GM19397 (cell line): ENCODE data around the gene GAS2.

Source experiments
- ATAC-seq: cut with Tn5 transposase; IDR thresholded peaks from one replicate; pipeline ENCODE4 v1.9.1; 2021; ENCODE audit warnings: mild to moderate bottlenecking, moderate library complexity; ENCODE audit not compliant: unreplicated experiment

Gene GAS2

DNA sequence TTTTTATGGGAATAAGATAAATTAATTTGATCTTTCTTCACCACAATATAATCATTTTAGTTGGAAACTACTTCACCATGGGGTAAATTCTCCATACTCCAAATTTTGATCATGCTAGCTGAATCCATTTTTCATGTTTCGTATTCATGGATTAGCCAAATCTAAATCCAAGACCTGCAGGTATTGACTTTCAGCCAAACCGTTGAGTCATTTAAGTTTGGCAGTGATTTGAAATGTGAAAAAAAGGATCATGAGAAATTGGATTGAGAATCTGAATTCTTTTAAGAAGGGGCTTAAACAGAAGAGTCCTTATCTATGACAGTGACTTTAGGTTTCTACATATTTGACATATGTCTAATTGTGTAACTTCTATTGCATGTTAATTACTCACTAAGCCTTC is 5.3 kb downstream of the GAS2 start:
- no peak for ATAC-seq

DNA sequence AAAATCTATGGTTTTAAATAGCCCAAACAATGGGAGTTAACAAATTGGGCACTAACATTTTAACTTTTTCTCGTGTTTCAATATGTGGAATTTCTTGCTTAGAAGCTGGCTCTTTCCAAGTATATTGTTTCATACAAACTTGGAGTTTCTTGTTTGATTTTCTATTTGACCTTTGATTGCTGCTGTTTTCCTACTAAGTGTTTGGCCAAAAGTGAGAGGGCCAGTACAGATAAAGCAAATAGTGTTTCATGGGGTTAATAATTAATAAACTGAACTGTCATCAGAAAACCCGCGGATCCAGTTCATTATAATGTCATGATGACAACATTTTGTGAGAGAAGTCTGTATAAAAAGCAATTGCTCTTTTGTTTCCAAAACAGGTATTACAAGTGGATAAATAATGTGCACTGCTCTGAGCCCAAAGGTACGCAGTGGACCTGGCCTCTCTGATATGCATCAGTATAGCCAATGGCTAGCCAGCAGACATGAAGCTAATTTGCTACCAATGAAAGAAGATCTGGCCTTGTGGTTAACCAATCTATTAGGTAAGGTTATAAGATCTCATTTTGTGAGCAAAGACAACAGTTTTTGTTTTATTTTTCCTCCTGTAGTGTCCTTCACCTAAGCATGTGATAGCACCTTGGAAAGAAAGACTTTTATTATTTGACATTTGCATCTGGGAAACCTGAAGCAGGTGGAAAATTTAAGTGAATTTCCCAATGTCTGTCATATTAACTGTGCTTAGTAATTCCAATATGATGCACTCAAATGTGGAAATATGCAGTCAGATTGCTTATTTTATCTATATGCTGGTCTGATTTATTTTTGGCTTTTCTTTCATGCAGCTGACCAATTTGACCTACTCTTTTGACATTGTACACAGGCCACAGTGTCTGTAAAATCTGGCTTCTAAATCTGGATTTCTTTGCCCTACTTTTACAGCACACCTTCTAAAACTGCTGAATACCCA is 8.3 kb downstream of the GAS2 start:
- no peak for ATAC-seq

DNA sequence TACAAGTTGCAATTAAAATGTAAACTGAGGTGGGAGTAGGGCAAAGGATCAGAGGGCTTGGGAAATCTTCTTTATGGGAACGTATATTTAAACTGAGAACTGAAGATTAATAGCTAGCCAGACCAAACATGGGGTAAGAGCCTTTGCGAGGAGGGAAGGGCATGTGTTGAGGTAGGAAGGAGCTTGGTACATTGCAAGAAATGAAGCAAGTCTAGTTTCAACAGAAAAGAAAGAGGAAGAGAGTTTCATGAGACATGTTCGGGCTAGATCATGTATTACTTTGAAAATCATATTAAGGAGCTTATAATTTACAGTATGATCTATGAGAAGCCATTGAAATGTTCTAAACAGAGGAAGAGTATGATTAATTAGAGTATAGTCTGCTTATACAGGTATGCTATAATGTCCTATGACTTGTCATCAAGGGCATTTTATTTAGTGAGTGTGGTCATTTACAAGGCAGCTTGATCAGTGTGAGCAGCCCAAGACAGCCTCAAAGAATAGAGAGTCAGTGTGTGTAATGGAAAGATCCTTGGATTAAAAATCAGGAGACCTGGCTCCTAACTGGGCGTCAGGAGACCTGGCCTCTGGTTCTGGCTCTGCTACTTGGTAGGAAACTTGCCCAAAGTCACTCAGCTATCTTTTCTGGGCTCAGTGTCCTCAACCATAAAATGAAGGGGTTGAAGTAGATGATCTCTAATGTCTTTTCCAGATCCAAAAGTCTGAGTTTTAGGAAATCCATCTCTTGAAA is 10.9 kb downstream of the GAS2 start:
- peak; percentile 39 for ATAC-seq

DNA sequence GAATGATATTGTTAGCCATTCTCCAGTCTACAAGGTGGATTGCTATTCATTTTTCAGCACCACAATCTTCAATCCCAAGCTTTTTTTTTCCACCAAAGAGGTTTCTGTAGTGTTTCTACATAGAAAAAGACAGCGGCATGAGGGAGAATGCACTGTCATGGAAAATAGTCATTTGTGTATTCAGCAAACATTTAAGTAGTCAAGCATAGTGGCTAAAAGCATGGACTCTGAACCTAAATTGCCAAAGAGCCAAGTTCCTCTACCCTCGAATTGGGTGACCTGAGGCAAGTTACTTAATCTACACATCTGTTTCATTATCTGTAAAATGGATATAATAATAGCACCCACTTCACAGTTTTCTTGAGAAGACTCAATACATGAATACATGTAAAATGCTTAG is 14.2 kb downstream of the GAS2 start:
- no peak for ATAC-seq

DNA sequence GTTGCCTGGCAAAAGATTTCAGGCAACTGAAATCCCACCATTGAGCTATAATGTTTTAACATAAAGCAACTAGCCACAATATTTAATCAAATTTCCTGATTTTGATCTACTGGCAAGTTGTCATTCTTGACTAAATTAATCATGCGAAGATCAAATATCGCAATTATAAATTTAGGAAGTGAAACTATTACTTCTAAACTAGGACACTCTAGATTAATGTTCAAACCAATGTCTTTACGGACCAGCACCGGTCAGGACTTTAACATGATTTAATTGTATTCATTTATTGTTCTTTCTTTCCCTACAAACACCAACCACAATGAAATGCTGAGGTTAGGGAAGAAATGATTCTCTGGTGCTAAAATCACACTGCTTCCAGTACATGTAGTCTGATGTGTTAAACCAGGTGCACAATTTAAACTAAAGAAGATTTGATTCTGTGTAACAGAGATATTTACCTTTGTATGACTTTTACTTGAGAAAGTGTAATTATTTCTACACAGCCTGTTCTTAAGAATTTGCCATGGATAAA is 14.9 kb downstream of the GAS2 start:
- ATAC-seq = no peak

DNA sequence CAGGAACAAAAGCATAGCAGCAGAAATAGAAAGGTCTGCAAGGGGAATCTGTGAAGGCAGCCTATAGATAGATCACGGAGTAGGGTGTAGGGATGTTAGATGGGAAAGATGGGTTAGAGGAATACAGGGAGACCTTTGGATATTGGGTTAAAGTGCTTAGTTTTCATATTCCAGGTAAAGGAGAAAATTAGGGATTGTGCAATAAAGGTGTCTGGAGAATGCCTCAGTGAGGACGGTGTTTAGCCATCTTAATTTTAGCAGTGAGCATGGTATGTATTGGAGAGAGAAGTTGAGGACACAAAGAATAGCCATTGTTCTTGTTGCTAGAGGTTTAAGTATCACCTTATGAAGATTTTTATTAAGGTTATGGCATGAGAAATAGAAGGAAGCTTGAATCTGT is 17.7 kb downstream of the GAS2 start:
- ATAC-seq = no peak

DNA sequence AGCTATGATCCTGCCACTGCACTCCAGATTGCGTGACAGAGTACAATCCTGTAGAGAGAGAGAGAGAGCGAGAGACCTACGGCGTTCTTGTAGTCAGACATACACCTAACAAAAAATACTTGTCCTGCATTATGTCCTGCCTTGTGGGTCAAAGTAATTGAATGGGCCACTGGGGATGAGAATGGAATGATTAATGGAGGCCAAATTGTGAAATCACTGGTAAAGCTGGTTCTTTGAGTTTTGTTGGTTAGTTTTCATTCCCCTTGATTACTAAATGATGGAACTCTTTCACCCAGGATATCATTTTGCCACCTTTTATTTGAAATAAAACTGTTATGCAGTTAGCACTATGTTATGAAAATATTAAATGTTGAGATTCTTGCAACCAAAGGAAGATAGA is 18.7 kb downstream of the GAS2 start:
- no peak for ATAC-seq

DNA sequence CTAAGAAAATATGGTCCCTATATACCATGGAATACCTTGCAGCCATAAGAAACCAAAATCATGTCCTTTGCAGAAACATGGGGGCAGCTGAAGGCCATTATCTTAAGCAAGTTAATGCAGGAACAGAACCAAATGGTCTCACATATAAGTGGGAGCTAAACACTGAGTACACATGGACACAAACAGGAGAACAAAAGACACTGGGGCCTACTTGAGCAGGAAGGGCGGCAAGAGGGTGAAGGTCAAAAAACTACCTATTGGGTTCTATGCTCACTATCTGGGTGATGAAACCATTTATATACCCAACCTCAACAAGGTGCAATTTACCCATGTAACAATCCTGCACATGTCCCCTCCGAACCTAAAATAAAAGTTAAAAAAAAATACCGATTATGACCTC is 22.5 kb downstream of the GAS2 start:
- ATAC-seq = no peak

DNA sequence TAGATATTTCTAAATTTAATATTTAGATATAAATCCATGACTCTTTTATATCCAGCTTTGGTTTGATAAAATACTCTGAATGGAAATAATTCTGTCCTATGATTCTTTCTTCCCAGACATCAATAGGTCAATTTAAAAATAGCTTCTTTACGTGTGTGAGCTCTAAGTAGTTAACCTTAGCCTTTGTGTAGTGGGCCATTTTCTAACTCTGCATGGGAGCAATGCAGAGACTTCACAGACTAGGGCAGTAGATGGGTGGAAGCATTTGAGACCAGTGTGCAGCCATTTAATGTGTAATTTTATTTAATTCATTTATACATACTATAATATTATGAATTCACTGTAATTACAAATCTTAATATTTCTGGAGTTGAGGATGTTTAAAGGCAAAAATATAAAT is 23.8 kb downstream of the GAS2 start:
- ATAC-seq = no peak

DNA sequence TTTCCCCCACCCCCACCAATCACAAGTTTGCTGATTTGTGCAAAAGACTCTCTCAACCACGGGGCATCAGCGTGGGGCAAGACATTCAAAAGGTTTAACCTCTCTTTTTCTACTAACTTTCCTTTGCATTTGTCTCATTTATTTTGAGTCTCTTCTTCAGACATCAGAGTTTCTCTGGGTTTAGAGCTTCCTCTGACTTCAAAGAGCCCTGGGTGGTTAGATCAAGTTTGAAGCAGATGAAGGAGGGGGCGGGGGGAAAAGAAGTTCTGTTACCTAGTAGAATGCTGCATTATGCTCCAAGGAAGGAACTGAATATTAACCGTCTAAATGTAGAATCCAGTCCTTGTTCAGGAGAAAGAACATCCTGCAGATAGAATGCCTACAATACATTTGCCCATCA is 24.5 kb downstream of the GAS2 start:
- ATAC-seq = no peak

DNA sequence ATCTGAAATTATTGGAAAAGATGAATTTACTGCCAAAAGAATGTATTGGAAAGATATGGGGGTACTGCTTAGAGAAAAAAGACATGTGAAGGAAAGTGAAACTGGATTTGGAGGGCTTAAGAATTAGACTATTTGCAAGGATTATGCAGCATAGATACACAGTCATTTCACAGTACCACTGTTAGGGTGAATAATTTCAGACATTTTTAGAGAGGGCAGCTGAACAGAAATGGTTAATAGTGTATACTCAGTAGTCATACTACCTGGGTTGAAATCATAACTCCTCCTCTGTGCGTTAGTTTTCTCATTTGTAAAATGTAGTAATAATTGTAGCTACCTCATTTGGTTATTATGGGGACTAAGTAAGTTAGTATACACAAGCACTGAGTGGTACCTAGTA is 33.0 kb downstream of the GAS2 start:
- ATAC-seq = no peak

DNA sequence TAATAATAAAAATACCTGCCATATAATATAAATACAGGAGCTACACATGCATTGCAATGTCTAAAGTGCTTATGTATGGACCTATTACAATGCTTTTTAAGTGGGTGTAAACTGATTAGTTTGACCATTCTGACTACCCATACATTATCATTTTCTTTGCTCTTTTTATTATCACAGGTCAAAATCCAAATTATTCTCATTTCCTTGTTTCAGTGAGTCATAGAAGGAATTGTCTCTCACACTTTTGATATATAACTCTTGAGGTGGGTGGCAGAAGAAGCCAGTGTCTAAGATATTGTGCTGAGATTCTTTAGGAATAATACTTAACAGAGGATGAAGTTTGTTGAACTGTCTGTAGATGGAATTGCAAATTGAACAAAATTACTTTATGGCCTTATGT is 35.6 kb downstream of the GAS2 start:
- no peak for ATAC-seq

DNA sequence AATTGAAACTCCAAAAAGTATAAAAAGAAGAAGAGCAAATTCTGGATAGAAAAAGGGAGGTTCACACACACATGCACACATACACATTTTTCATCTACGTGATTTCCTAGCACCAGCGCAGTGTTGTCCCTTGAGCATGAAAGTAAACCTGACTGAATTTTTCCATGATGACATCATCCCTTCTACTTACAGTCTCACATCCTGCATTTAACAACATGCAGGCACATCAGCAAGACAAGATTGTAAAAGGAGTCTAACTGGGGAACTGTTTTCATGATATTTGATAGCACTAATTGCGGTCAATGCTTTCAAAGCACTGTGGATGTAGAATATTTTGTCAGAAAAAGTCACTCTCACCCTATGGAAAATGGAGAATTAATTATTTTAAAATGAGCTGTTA is 36.6 kb downstream of the GAS2 start:
- ATAC-seq = no peak

DNA sequence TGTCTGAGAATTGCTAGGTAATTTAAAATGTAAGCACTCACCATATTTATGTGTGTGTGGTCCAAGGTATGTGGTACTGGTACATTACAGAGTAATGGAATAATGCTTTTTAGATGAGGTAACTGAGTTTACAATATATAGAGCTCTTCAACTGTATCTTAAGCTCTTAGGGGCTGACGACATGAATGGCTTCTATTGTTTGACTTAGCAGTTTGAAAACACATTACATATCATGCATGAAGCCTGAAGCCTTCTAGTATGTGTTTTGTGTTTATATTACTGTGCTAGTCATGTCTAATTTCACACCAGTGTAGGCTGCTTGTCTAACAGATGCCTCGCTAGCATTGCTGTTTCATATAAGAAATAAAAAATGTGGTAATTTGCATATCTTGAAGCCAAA is 37.2 kb downstream of the GAS2 start:
- ATAC-seq = no peak

DNA sequence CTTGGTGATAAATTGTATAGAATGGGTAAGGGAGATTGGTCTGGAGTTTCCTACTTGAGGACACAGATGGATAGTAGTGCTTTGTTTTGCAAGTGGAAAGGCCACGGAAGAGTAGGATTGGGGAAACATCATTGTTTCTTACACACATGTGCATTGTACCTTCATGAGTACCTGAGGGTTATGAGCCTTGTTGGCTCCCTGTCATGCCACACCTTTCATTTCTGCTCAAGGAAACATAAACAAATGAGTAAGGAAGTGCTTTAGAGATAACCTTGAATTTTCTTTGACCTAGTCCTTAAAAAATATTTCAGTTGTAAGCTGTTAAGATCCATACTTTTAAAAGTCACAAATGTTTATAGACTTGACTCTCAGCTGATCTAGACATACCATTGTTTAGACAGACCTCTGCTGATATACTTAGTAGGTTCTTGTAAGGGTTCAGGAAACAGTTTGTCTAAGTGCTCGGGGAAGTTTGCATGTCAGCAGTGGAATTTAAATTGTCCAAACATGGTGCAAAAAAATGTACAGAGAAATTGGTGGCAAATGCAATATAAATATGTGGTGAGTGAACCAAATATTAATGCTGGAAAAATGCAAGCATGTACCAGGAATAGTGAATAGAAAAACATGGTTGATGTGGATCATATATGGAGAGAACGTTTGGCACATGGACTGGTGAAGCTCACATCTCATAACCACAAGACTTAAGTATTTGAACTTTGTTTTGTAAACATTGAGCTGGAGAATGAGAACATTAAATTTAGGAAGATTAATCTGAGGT is 40.9 kb downstream of the GAS2 start:
- no peak for ATAC-seq

DNA sequence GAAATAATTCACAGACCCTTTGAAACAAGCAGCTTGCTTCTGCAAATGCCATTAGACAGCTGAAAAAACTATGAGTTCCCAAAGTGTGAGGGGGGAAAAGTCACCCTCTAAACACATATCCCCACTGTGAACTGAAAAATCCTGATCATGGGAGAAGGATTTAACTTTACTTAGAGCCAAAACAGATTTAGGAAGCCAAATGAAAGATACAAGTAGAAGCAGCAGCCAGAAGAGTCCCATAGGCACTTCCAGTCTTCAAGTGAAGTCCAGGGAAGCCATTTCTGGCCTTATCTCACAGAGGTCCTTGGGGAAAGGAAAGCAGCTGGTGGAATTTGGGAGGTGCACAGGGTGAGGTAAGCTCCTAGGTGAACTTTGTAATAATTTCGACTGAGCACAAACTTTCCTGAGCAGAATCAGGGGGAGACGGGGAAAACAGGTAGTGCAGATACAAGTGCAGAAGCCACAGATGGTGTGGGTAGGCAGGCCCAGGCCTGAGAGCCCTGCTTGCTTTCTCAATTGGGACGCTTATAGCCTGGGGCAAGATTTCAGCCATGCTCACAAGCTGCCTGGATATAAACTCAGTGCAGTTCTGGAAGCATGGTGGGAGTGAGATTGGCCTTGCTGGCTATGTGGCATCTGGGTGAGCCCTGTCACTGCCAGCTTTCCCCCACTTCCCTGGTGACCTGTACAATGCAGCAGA is 44.8 kb downstream of the GAS2 start:
- ATAC-seq = no peak

DNA sequence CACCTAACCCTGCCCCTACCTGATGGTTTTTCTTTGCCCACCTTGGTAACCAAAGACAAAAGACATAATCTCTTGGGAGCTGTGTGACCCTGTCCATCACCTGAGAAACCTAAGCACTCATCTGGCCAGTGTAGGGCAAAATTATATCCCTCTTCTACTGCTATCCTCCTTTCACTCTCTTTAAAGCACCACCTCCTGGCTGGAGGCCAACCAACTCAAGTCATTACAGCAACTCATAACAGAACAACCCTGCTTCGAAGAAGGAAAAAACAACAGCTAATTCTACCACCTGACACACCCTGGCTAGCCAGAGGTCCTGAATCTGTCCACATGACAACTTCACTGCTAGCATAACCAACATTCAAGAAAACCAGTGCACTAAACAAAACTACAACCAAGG is 45.5 kb downstream of the GAS2 start:
- ATAC-seq = no peak

DNA sequence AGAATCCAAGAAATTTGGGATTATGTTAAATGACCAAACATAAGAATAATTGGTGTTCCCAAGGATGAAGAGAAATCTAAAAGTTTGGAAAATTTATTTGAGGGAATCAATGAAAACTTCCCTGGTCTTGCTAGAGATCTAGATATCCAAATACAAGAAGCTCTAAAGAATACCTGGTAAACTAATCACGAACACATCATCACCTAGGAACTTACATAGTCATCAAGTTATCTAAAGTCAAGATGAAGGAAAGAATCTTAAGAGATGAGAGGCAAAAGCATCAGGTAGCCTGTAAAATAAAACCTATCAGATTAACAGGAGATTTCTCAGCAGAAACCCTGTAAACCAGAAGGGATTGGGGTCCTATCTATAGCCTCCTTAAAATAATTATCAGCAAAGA is 46.9 kb downstream of the GAS2 start:
- ATAC-seq = no peak

DNA sequence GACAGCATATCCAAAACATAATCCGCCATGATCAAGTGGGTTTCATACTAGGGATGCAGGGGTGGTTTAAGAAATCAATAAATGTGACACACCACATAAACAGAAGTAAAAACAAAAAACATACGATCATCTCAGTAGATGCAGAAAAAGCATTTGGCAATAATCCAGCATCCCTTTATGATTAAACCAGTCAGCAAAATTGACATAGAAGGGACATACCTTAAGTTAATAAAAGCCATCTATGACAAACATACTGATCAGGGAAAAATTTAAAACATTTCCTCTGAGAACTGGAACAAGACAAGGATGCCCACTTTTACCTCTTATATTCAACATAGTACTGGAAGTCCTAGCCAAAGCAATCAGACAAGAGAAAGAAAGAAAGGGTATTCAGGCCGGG is 49.6 kb downstream of the GAS2 start:
- ATAC-seq = no peak

DNA sequence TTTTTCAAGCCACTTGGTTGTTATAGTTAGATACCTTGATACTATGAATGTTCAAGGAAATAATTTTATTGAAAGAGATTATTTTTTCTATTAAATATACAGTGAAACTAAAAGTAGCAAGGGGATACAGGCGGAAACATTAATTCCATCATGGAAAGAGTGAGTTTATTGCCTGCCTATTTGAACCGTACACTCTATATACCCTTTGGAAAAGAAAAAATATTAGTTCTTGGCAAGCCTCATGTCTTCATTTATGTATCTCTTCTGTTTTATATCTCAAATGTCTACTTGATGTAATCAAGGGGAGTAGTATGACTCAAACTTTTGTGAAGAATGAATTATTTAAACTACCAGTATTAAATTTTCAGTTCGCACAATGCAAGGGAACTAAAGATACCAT is 54.0 kb downstream of the GAS2 start:
- ATAC-seq = no peak

DNA sequence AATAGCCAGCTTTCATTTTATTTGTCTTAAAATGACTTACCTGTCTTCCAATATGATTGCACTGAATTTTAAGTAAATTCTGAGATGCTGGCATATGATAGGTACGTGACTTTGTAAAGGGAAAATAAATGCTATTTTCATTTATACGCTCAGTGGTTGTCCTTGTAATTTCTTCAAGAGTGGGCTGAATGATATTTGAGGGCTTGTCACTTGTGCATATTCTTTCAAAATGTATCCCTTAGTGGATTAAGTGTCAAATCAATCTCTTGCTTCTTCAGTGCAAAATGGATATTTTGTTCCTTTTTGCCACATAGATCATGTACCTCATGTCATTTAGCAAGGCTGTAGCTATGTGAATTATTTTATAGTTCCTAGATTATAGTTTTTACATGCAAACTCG is 56.9 kb downstream of the GAS2 start:
- ATAC-seq = no peak
